Transverse colon (tissue), 4 donors: ENCODE data around the gene ERBB3. TPM values are rescaled to one million over a fixed set of nuclear protein-coding genes. Genes with fewer than 3 reads are reported as not detected.
"Not testable (repeated sequence)": the region's sequence is repeated elsewhere in the genome, so short reads cannot be mapped to it uniquely, and the experiment has no call there.

Experiments
- DNase-seq: peaks from one replicate; pipeline ENCODE4 v3.0.0-alpha.2; 2019
- H3K27ac ChIP-seq, 4 donors: fragments of 200-600 bp; sonication (generic); 2 replicates each; pipeline ENCODE4 v1.5.1; 2016 to 2018; ENCODE audit warnings: inconsistent platforms in 4 of 4
- H3K27me3 ChIP-seq: fragments of 200-600 bp; sonication (generic); 2 replicates; pipeline ENCODE4 v1.5.1; 2017; ENCODE audit warnings: inconsistent platforms
- H3K36me3 ChIP-seq, 4 donors: fragments of 200-600 bp; sonication (generic); 2 replicates each; pipeline ENCODE4 v1.5.1; 2017 to 2019; ENCODE audit warnings: inconsistent platforms in 4 of 4
- H3K4me1 ChIP-seq, 4 donors: fragments of 200-600 bp; sonication (generic); 2 replicates each; pipeline ENCODE4 v1.5.1; 2017 to 2020; ENCODE audit warnings: inconsistent platforms in 4 of 4
- H3K4me3 ChIP-seq, 4 donors: fragments of 200-600 bp; sonication (generic); 1 replicate in 1 of 4; 2 replicates in 3 of 4; pipeline versions ENCODE4 v1.5.1 to v1.6.1; 2017 to 2019; ENCODE audit warnings: inconsistent platforms in 4 of 4
- H3K9me3 ChIP-seq, 2 donors: fragments of 200-600 bp; sonication (generic); 2 replicates each; pipeline ENCODE4 v1.5.1; 2017 to 2019; ENCODE audit warnings: inconsistent platforms in 2 of 2
- EP300 ChIP-seq: sonication (generic); formaldehyde crosslinking; IDR thresholded peaks from one replicate; pipeline ENCODE4 v1.6.1; 2017; ENCODE audit warnings: antibody characterized with exemption, low read depth
- POLR2A ChIP-seq: fragments of 450-650 bp; IDR thresholded peaks from one replicate; pipeline ENCODE4 v1.6.1; 2016; ENCODE audit warnings: antibody characterized with exemption, mild to moderate bottlenecking, moderate library complexity
- POLR2AphosphoS5 ChIP-seq, 3 donors: sonication (generic); formaldehyde crosslinking; IDR thresholded peaks; one replicate each; pipeline ENCODE4 v1.6.1; 2016; ENCODE audit warnings: antibody characterized with exemption in 3 of 3
- WGBS, 2 donors: methylation state at CpG; one replicate each; pipeline ENCODE4 v1.1.5; 2018; ENCODE audit warnings: low coverage in 1 of 2; 5-methylcytosine and 5-hydroxymethylcytosine counted together
- in situ Hi-C, 4 donors: fragments of 200-750 bp; cut with MboI; loops; one replicate each; pipeline versions ENCODE4 v1.15.0 to v1.15.1; 2017; ENCODE audit warnings: low sequenced_read_pairs in 3 of 4, low pct_ligation_motif_present in 1 of 4, low pct_unique_long_range_greater_than_20kb in 1 of 4
- intact Hi-C: fragments of 100-400 bp; cut with DNase I; formaldehyde crosslinking; loops from one replicate; pipeline ENCODE4 v1.15.1; 2023; ENCODE audit warnings: low total_unique reads
- total RNA-seq, 4 donors: library from RNA; depleted of rRNA; stranded (reverse); fragments of >200 nt; gene quantifications; one replicate each; pipeline ENCODE4 v1.1.0, GENCODE V29; 2016
- TF ChIP-seq, protein P1 (sequence below), 5 experiments: fragments of 200-600 bp in 3 of 5; fragments of 450-650 bp in 2 of 5; sonication (generic) in 3 of 5; IDR thresholded peaks; 1 replicate in 2 of 5; 2 replicates in 3 of 5; pipeline ENCODE4 v1.5.1; 2016 to 2017; ENCODE audit warnings: antibody characterized with exemption in 5 of 5, inconsistent platforms in 3 of 5, mild to moderate bottlenecking in 2 of 5, moderate library complexity in 1 of 5

Gene ERBB3
- total RNA-seq, 4 donors from 2014 or later, result 270 to 634 (median 340) TPM

DNA sequence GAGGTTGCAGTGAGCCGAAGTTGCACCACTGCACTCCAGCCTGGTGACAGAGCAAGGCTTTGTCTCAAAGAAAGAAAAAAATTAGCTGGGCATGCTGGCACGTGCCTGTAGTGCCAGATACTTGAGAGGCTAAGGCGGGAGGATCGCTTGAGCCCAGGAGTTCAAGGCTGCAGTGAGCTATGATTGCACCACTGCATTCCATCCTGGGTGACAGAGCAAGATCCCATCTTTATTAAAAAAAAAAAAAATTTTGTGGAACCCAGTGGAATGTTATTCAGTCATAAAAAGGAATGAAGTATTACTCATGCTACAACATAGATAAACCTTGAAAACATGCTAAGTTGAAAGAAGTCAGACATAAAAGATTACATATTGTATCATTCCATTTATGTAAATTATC, 8.3 kb upstream of the ERBB3 start:
- intact Hi-C loops, result no loop called here
- DNase-seq, result no peak
- 60 to 86% methylated on average over 2 to 4 of the region's 4 CpGs for WGBS, 2 donors

DNA sequence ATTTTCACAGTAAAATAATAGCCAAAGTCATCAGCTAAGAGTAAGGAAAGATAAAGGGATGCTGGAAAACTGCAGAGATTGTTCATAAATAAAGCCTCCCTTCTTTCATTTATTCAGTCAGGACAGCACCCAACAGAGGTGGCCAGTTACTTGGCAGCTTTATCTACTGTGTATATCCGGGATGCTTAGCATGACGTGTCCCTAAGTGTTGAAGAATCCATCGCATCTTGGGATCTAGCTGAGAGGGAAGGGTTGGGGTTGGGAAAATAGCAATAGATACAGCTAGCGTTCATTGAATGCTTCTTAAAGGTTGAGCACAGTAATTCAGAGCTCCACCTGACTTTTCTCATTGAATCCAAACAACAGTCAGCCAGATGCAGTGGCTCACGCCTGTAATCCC, 5.6 kb upstream of the ERBB3 start:
- in situ Hi-C loops (no loop called here), intact Hi-C loops (no loop called here)
- DNase-seq, result no peak
- no peaks in the 10 kb centered on the region for H3K36me3 ChIP-seq
- H3K9me3 ChIP-seq, result no peaks in the 10 kb centered on the region
- no peaks in the 10 kb centered on the region for H3K27me3 ChIP-seq
- TF ChIP-seq EP300 (no peak), POLR2A (no peak), POLR2AphosphoS5 (IDR thresholded peaks at IDR 0.05) (no peak)
- TF ChIP-seq, protein P1, sequence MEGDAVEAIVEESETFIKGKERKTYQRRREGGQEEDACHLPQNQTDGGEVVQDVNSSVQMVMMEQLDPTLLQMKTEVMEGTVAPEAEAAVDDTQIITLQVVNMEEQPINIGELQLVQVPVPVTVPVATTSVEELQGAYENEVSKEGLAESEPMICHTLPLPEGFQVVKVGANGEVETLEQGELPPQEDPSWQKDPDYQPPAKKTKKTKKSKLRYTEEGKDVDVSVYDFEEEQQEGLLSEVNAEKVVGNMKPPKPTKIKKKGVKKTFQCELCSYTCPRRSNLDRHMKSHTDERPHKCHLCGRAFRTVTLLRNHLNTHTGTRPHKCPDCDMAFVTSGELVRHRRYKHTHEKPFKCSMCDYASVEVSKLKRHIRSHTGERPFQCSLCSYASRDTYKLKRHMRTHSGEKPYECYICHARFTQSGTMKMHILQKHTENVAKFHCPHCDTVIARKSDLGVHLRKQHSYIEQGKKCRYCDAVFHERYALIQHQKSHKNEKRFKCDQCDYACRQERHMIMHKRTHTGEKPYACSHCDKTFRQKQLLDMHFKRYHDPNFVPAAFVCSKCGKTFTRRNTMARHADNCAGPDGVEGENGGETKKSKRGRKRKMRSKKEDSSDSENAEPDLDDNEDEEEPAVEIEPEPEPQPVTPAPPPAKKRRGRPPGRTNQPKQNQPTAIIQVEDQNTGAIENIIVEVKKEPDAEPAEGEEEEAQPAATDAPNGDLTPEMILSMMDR (IDR thresholded peaks at IDR 0.05), result no peak
- no peak overlapping the region for H3K27ac ChIP-seq
- WGBS, 2 donors, result 86 to 100% methylated on average over 1 to 5 of the region's 5 CpGs
- peaks cover 0 to 5% (median 2%) of the 10 kb centered on the region in 4 donors for H3K4me1 ChIP-seq
- no peak overlapping the region for H3K4me3 ChIP-seq

More for the DNA sequence above, 8.3 kb upstream of the ERBB3 start:
- no peaks in the 10 kb centered on the region for H3K9me3 ChIP-seq
- no peaks in the 10 kb centered on the region for H3K4me1 ChIP-seq
- in situ Hi-C loops, result no loop called here
- H3K36me3 ChIP-seq, result no peaks in the 10 kb centered on the region
- no peak overlapping the region for H3K4me3 ChIP-seq
- TF ChIP-seq, protein P1 (IDR thresholded peaks at IDR 0.05), result no peak
- no peak overlapping the region for H3K27ac ChIP-seq
- no peaks in the 10 kb centered on the region for H3K27me3 ChIP-seq

DNA sequence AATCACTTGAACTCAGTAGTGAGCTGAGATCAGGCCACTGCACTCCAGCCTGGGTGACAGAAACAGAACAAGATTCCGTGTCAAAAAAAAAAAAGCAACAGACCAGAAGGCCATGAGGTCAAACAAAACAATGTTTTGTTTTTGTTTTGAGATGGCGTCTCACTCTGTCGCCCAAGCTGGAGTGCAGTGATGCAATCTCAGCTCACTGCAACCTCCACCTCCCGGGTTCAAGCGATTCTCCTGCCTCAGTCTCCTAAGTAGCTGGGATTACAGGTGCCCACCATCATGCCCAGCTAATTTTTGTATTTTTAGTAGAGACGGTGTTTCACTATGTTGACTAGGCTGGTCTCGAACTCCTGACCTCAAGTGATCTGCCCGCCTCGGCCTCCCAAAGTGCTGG, 2.0 kb upstream of the ERBB3 start:
- H3K27me3 ChIP-seq, H3K9me3 ChIP-seq, intact Hi-C loops, in situ Hi-C loops, H3K27ac ChIP-seq, H3K4me3 ChIP-seq, H3K36me3 ChIP-seq, DNase-seq: not testable (repeated sequence)
- 79% methylated on average over 9 of the region's 9 CpGs; no CpG with 5 or more reads in 1 of the 2 donors for WGBS, 2 donors
- peaks cover 0 to 18% (median 8%) of the 10 kb centered on the region in 4 donors for H3K4me1 ChIP-seq

DNA sequence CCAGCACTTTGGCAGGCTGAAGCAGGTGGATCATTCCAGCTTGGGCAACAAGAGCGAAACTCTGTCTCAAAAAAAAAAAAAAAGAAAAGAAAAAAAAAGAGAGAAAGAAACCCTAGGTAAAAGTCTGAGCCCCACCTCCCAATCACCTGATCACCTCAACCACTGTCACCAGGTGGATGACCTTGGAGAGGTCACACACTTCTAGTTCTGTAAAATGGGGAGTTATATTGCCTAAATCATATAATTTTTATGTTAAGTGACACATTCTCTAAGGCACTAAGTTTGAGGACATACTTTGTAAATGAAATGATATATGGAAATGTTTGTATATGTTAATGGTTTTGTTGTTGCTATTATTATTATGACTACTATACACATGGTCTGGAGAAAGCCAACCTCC, 1.5 kb upstream of the ERBB3 start:
- Histone ChIP-seq H3K27ac (peak overlapping the region; percentile 89 to 94 (median 90)), H3K9me3 (no peaks in the 10 kb centered on the region), H3K27me3 (no peaks in the 10 kb centered on the region), H3K4me1 (peaks cover 0 to 23% (median 12%) of the 10 kb centered on the region in 4 donors), H3K4me3 (peak overlapping the region in 1 of 4 donors; percentile 65), H3K36me3 (no peaks in the 10 kb centered on the region)
- intact Hi-C loops, result no loop called here
- no peak for TF ChIP-seq EP300
- DNase-seq, result no peak
- 88% methylated on average over 1 of the region's 1 CpG; no CpG with 5 or more reads in 1 of the 2 donors for WGBS, 2 donors
- in situ Hi-C loops, result no loop called here

DNA sequence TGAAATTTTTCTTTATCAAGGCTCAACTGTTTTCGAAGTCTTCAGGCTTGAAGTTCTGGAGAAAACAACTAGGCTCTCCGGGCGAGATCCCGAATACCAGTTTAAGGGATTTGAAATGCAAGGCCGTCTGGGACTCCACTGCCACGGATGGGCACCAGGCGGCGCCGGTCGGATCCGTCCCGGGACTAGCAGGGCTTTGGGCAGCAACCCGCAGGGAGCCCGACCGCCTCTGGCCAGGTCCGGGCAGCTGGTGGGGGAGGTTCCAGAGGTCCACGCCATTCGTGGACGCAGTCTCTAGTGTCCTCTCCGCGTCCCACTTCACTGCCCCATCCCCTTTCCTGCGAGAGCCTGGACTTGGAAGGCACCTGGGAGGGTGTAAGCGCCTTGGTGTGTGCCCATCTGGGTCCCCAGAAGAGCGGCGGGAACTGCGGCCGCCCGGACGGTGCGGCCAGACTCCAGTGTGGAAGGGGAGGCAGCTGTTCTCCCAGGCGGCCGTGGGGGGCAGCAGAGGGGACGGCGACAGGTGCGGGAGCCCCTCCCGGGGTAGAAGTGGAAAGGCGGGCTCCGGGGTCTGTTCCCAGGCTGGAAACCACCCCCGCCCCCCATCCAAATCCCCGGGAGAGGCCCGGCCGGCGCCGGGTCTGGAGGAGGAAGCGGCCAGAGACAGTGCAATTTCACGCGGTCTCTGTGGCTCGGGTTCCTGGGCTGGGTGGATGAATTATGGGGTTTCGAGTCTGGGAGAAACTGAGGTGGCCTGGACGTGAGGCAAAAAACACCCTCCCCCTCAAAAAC, 838 bp upstream of the ERBB3 start:
- DNase-seq, result peak; percentile 94

More for the DNA sequence above, 838 bp upstream of the ERBB3 start:
- 2% methylated on average over 45 of the region's 50 CpGs; no CpG with 5 or more reads in 1 of the 2 donors for WGBS, 2 donors
- intact Hi-C loops, result no loop called here
- H3K36me3 ChIP-seq, result no peaks in the 10 kb centered on the region
- no peaks in the 10 kb centered on the region for H3K9me3 ChIP-seq
- no peaks in the 10 kb centered on the region for H3K27me3 ChIP-seq
- TF ChIP-seq POLR2A (peak; percentile 73), EP300 (no peak), POLR2AphosphoS5 (IDR thresholded peaks at IDR 0.05) (peak in 2 of 3 donors; percentile 70 to 77)
- TF ChIP-seq, protein P1 (IDR thresholded peaks at IDR 0.05), result peak; percentile 74 to 93 (median 78)
- H3K4me1 ChIP-seq, result peaks cover 0 to 28% (median 17%) of the 10 kb centered on the region in 4 donors
- peak overlapping the region; percentile 35 to 74 (median 64) for H3K4me3 ChIP-seq
- H3K27ac ChIP-seq, result peak overlapping the region; percentile 89 to 94 (median 90)
- in situ Hi-C loops, result no loop called here
